IMR-90 (cell line): ENCODE results near the gene TBCA. TPM values are rescaled to one million over a fixed set of nuclear protein-coding genes. Genes with fewer than 3 reads are reported as not detected.

Experiments used
- ATAC-seq: fragments of 200-7000 bp; cut with Tn5 transposase; 2 replicates; pipeline ENCODE4 v1.9.1; 2020; ENCODE audit warnings: low read depth, mild to moderate bottlenecking, moderate library complexity
- BruUV-seq: library from RNA; stranded (reverse); fragments of 400-500 nt; replicated peaks from 2 replicates; lab custom pipeline; 2021; lab: Mats Ljungman, UMichigan
- CTCF ChIA-PET: fragments of 300-600 bp; formaldehyde crosslinking; extraction: SDS; loops from one replicate; lab custom pipeline; 2021; ENCODE audit warnings: antibody characterized with exemption; lab: Yijun Ruan, JAX
- POLR2A ChIA-PET: fragments of 300-600 bp; sonication (Branson Sonifier 250); formaldehyde crosslinking; loops from one replicate; lab custom pipeline; 2022; ENCODE audit warnings: antibody characterized with exemption; ENCODE audit not compliant: unreplicated experiment; lab: Charles Lee
- DNase-seq: peaks from one replicate; pipeline ENCODE4 v3.0.0; 2013
- H2AFZ ChIP-seq: replicated peaks from 2 replicates; pipeline ENCODE3; 2013; ENCODE audit warnings: low read length, mild to moderate bottlenecking; ENCODE audit not compliant: poor library complexity
- H2AK5ac ChIP-seq: 2 replicates; pipeline ENCODE4 v1.6.1; 2013; ENCODE audit warnings: low read depth, low read length, inconsistent platforms
- H2AK9ac ChIP-seq: replicated peaks from 2 replicates; pipeline ENCODE3; 2013; ENCODE audit warnings: mild to moderate bottlenecking, low read depth, low read length, moderate library complexity; ENCODE audit not compliant: poor library complexity
- H2BK120ac ChIP-seq: 2 replicates; pipeline ENCODE4 v1.6.1; 2013; ENCODE audit warnings: low read depth, low read length, inconsistent platforms
- H2BK15ac ChIP-seq: 3 replicates; pipeline ENCODE4 v1.6.1; 2013; ENCODE audit warnings: low read depth, low read length, inconsistent platforms
- H2BK20ac ChIP-seq: 2 replicates; pipeline ENCODE4 v1.6.1; 2013; ENCODE audit warnings: low read depth, mild to moderate bottlenecking, inconsistent platforms, low read length, moderate library complexity
- H2BK5ac ChIP-seq: 2 replicates; pipeline ENCODE4 v1.6.1; 2013; ENCODE audit warnings: mild to moderate bottlenecking, low read depth, low read length, inconsistent platforms; ENCODE audit not compliant: poor library complexity, severe bottlenecking
- H3K14ac ChIP-seq: replicated peaks from 2 replicates; pipeline ENCODE4 v1.6.1; 2013; ENCODE audit warnings: low read depth, low read length, inconsistent platforms
- H3K18ac ChIP-seq: 2 replicates; pipeline ENCODE4 v1.6.1; 2013; ENCODE audit warnings: low read depth, low read length, control low read depth
- H3K23ac ChIP-seq: 2 replicates; pipeline ENCODE4 v1.6.1; 2013; ENCODE audit warnings: low read depth, low read length, inconsistent platforms
- H3K27ac ChIP-seq: 2 replicates; pipeline ENCODE4 v1.5.1; 2013; ENCODE audit warnings: mild to moderate bottlenecking, control low read depth, low read length; ENCODE audit not compliant: insufficient read depth
- H3K27me3 ChIP-seq: 2 replicates; pipeline ENCODE4 v1.6.1; 2013; ENCODE audit warnings: low read length; ENCODE audit not compliant: control insufficient read depth, insufficient read depth
- H3K36me3 ChIP-seq: 2 replicates; pipeline ENCODE4 v1.6.1; 2013; ENCODE audit warnings: low read length, mixed read lengths; ENCODE audit not compliant: control insufficient read depth, insufficient read depth
- H3K4ac ChIP-seq: 2 replicates; pipeline ENCODE4 v1.6.1; 2013; ENCODE audit warnings: low read depth, low read length, inconsistent platforms
- H3K4me1 ChIP-seq: 2 replicates; pipeline ENCODE4 v1.6.1; 2013; ENCODE audit warnings: low read length, mixed read lengths; ENCODE audit not compliant: control insufficient read depth, insufficient read depth
- H3K4me2 ChIP-seq: 2 replicates; pipeline ENCODE4 v1.6.1; 2013; ENCODE audit warnings: low read depth, mild to moderate bottlenecking, control low read depth, low read length, moderate library complexity
- H3K4me3 ChIP-seq: 2 replicates; pipeline ENCODE4 v1.5.1; 2013; ENCODE audit warnings: low read depth, mild to moderate bottlenecking, control low read depth, low read length, moderate library complexity; ENCODE audit not compliant: insufficient read depth
- H3K56ac ChIP-seq: 2 replicates; pipeline ENCODE4 v1.6.1; 2013; ENCODE audit warnings: low read length, inconsistent platforms; ENCODE audit not compliant: insufficient read depth; ENCODE audit errors: extremely low read depth
- H3K79me1 ChIP-seq, 2 experiments: 2 replicates each; pipeline ENCODE4 v1.6.1; 2013; ENCODE audit warnings: low read length in 2 of 2, inconsistent platforms in 1 of 2, low read depth in 1 of 2
- H3K9ac ChIP-seq: 2 replicates; pipeline ENCODE4 v1.6.1; 2013; ENCODE audit warnings: low read depth, low read length, control low read depth
- H3K9me1 ChIP-seq: 2 replicates; pipeline ENCODE4 v1.6.1; 2013; ENCODE audit warnings: low read length, inconsistent platforms; ENCODE audit not compliant: insufficient read depth
- H3K9me3 ChIP-seq: 2 replicates; pipeline ENCODE4 v1.6.1; 2013; ENCODE audit warnings: low read length; ENCODE audit not compliant: control insufficient read depth, insufficient read depth
- H4K20me1 ChIP-seq: 2 replicates; pipeline ENCODE4 v1.6.1; 2013; ENCODE audit warnings: low read length, inconsistent platforms; ENCODE audit not compliant: insufficient read depth
- H4K5ac ChIP-seq: 2 replicates; pipeline ENCODE4 v1.6.1; 2013; ENCODE audit warnings: mild to moderate bottlenecking, low read depth, low read length, control low read depth
- H4K8ac ChIP-seq, 2 experiments: 2 replicates each; pipeline ENCODE4 v1.6.1; 2013; ENCODE audit warnings: low read depth in 2 of 2, low read length in 2 of 2, control low read depth in 1 of 2, inconsistent platforms in 1 of 2
- H4K91ac ChIP-seq: 2 replicates; pipeline ENCODE4 v1.6.1; 2013; ENCODE audit warnings: low read depth, low read length, inconsistent platforms; ENCODE audit not compliant: insufficient read depth
- FOS ChIP-seq: fragments of 150-350 bp; IDR thresholded peaks from 2 replicates; pipeline ENCODE4 v1.6.1; 2016; ENCODE audit warnings: low read depth, low read length
- RFX5 ChIP-seq: IDR thresholded peaks from 2 replicates; pipeline ENCODE4 v1.8.0; 2012; ENCODE audit warnings: low read depth, mild to moderate bottlenecking, low read length, moderate library complexity
- WGBS, 2 experiments: methylation state at CpG; one replicate each; pipeline versions ENCODE4 v1.1.5 to v1.1.7; 2013; ENCODE audit warnings: missing lambda C conversion rate in 2 of 2; ENCODE audit not compliant: insufficient read length in 1 of 2; ENCODE audit errors: extremely low coverage in 2 of 2; 5-methylcytosine and 5-hydroxymethylcytosine counted together
- dilution Hi-C: fragments of 300-500 bp; cut with HindIII; formaldehyde crosslinking; loops from one replicate; pipeline ENCODE4 v1.14.3; 2018; ENCODE audit warnings: low sequenced_read_pairs; ENCODE audit not compliant: unreplicated experiment
- in situ Hi-C: fragments of 300-500 bp; cut with MboI; formaldehyde crosslinking; loops from 3 replicates; pipeline ENCODE4 v1.14.3; 2019; ENCODE audit warnings: low sequenced_read_pairs, inconsistent platforms, mixed read lengths
- intact Hi-C: fragments of 100-400 bp; cut with micrococcal nuclease; formaldehyde crosslinking; loops from 2 replicates; pipeline ENCODE4 v1.10.0; 2022
- polyA plus RNA-seq, 3 experiments: library from polyadenylated mRNA; depleted of rRNA; stranded (reverse); fragments of >200 nt; gene quantifications; 2 replicates each; pipeline ENCODE4 v1.2.3, GENCODE V29; 2012; ENCODE audit warnings: low replicate concordance in 1 of 3
- total RNA-seq: library from RNA; depleted of rRNA; stranded (reverse); fragments of >200 nt; gene quantifications from 2 replicates; pipeline ENCODE4 v1.2.3, GENCODE V29; 2012

TBCA gene
- total and polyA plus RNA-seq, 2 of the 4 experiments (the other 2 are of a cell fraction): 6.1 to 137 TPM

- Histone ChIP-seq H3K27ac (no peak overlapping the region), H4K91ac (no peak overlapping the region), H2BK120ac (no peak overlapping the region), H2BK5ac (no peak overlapping the region), H3K14ac (no peak overlapping the region), H3K4me1 (no peaks in the 10 kb centered on the region), H3K9me1 (no peaks in the 10 kb centered on the region), H4K20me1 (peaks cover 7% of the 10 kb centered on the region; the same call in 1 of the 2 replicates), H3K36me3 (peaks cover 5% of the 10 kb centered on the region), H3K4me3 (no peak overlapping the region), H4K8ac (no peak overlapping the region), H3K9me3 (no peaks in the 10 kb centered on the region), H2BK20ac (no peak overlapping the region), H2BK15ac (no peak overlapping the region), H3K4ac (no peak overlapping the region), H2AFZ (no peak overlapping the region), H2AK5ac (no peak overlapping the region), H3K23ac (no peak overlapping the region), H2AK9ac (no peak overlapping the region), H3K9ac (no peak overlapping the region), H3K79me1 (peaks cover 29 to 39% of the 10 kb centered on the region in 2 experiments), H3K27me3 (no peaks in the 10 kb centered on the region), H3K56ac (no peak overlapping the region), H3K4me2 (no peak overlapping the region), H4K5ac (no peak overlapping the region), H3K18ac (no peak overlapping the region)
- dilution Hi-C loops: no loop called here
- intact Hi-C loops: no loop called here
- no peak for TF ChIP-seq RFX5
- no peak for TF ChIP-seq FOS
- in situ Hi-C loops: no loop called here
- ChIA-PET CTCF (no interaction called here), POLR2A (no interaction called here)
- BruUV-seq: no TSS peak
- WGBS, 2 experiments: no CpG with 5 or more reads among the region's 3 CpGs
- no peak for ATAC-seq
- no peak for DNase-seq
Measured at GRCh38 chr5:77697692-77698091, 78.4 kb downstream of the TBCA start.
